ENCODE results near the gene PDE11A. TPM values are rescaled to one million over a fixed set of nuclear protein-coding genes. Genes with fewer than 3 reads are reported as not detected.

The PDE11A gene
- total RNA-seq, 4 donors from 2014 or later, result 0.82 to 16.2 (median 4.3) TPM

DNA sequence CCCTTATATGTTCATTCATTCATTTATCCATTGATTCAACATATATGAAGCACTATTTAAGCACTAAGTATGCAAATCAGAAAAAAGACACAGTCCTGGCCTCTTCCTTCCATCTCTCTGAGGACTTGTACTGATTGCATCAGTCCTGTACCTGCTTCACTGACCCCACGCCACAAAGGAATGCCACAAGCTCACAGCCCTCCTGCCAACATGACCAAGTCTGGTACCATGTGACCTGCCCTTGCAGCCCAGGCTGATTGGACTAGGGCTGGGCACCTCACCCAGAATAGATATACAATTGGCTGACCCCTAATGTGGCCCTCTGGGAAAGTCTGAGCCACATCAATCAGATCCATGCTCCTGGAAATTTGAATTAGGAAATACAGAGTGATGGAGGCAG is 483.4 kb downstream of the PDE11A start:
- Histone ChIP-seq H3K27me3 (no peaks in the 10 kb centered on the region), H3K9me3 (no peaks in the 10 kb centered on the region), H3K4me3 (no peak overlapping the region), H3K4me1 (peaks cover 0 to 3% of the 10 kb centered on the region in 2 donors), H3K27ac (no peak overlapping the region), H3K36me3 (no peaks in the 10 kb centered on the region)
- DNase-seq, result no peak
- TF ChIP-seq, protein P1, sequence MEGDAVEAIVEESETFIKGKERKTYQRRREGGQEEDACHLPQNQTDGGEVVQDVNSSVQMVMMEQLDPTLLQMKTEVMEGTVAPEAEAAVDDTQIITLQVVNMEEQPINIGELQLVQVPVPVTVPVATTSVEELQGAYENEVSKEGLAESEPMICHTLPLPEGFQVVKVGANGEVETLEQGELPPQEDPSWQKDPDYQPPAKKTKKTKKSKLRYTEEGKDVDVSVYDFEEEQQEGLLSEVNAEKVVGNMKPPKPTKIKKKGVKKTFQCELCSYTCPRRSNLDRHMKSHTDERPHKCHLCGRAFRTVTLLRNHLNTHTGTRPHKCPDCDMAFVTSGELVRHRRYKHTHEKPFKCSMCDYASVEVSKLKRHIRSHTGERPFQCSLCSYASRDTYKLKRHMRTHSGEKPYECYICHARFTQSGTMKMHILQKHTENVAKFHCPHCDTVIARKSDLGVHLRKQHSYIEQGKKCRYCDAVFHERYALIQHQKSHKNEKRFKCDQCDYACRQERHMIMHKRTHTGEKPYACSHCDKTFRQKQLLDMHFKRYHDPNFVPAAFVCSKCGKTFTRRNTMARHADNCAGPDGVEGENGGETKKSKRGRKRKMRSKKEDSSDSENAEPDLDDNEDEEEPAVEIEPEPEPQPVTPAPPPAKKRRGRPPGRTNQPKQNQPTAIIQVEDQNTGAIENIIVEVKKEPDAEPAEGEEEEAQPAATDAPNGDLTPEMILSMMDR (IDR thresholded peaks at IDR 0.05 in 4 of 5, conservative IDR thresholded peaks at IDR 0.05 in 1 of 5), result no peak
- no peak for TF ChIP-seq POLR2A (IDR thresholded peaks at IDR 0.05)
- ATAC-seq, result no peak
- in situ Hi-C loops (cut with MboI; ENCODE audit: low sequenced_read_pairs in 4 of 4) (no loop called here), intact Hi-C loops (cut with DNase I; ENCODE audit: low total_unique reads) (no loop called here)

- Histone ChIP-seq H3K4me3 (no peak overlapping the region), H3K27me3 (no peaks in the 10 kb centered on the region), H3K4me1 (peaks cover 0 to 3% of the 10 kb centered on the region in 2 donors), H3K9me3 (no peaks in the 10 kb centered on the region), H3K27ac (no peak overlapping the region), H3K36me3 (no peaks in the 10 kb centered on the region)
- intact Hi-C loops (cut with DNase I; ENCODE audit: low total_unique reads), result no loop called here
- TF ChIP-seq, protein P1 (IDR thresholded peaks at IDR 0.05 in 4 of 5, conservative IDR thresholded peaks at IDR 0.05 in 1 of 5), result no peak
- no peak for TF ChIP-seq POLR2A (IDR thresholded peaks at IDR 0.05)
- ATAC-seq (no peak), DNase-seq (no peak)
- in situ Hi-C loops (cut with MboI; ENCODE audit: low sequenced_read_pairs in 4 of 4), result no loop called here
Measured at GRCh38 chr2:177588671-177589070, 483.9 kb downstream of the PDE11A start.

DNA sequence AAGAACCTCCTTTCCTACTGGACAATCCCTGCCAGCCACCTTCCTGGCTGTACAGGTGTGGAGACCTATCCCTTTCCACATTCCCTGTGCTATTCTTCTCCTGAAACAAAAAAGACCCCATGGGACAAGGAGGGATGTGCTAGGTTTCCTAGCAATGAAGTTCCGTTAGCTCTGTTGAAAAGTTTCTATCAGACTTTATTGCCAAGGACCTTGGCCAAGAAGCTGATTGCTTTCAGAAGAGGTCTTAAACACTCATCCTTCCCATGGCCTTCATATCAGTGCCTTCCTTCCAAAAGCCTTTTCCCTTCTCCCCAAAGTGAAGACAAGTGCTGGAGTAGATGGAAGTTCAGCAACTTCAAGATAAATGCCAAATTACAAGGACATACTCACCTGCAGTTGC is 485.2 kb downstream of the PDE11A start:
- in situ Hi-C loops (cut with MboI; ENCODE audit: low sequenced_read_pairs in 4 of 4) (no loop called here), intact Hi-C loops (cut with DNase I; ENCODE audit: low total_unique reads) (no loop called here)
- Histone ChIP-seq H3K9me3 (no peaks in the 10 kb centered on the region), H3K4me1 (peaks cover 0 to 3% of the 10 kb centered on the region in 2 donors), H3K4me3 (no peak overlapping the region), H3K27me3 (no peaks in the 10 kb centered on the region), H3K27ac (no peak overlapping the region), H3K36me3 (no peaks in the 10 kb centered on the region)
- ATAC-seq, result no peak
- no peak for DNase-seq
- TF ChIP-seq, protein P1 (IDR thresholded peaks at IDR 0.05 in 4 of 5, conservative IDR thresholded peaks at IDR 0.05 in 1 of 5), result no peak

- no peak overlapping the region for H3K4me3 ChIP-seq
- intact Hi-C loops (cut with DNase I; ENCODE audit: low total_unique reads), result no loop called here
- no peaks in the 10 kb centered on the region for H3K9me3 ChIP-seq
- in situ Hi-C loops (cut with MboI; ENCODE audit: low sequenced_read_pairs in 4 of 4), result no loop called here
- DNase-seq (no peak), ATAC-seq (no peak)
- no peak for TF ChIP-seq POLR2A (IDR thresholded peaks at IDR 0.05)
- TF ChIP-seq, protein P1 (IDR thresholded peaks at IDR 0.05 in 4 of 5, conservative IDR thresholded peaks at IDR 0.05 in 1 of 5), result no peak
- H3K4me1 ChIP-seq, result peaks cover 0 to 3% of the 10 kb centered on the region in 2 donors
- no peaks in the 10 kb centered on the region for H3K27me3 ChIP-seq
- no peaks in the 10 kb centered on the region for H3K36me3 ChIP-seq
- H3K27ac ChIP-seq, result no peak overlapping the region
Measured at GRCh38 chr2:177586154-177586553, 486.4 kb downstream of the PDE11A start.

GRCh38 chr2:177585234-177585863 is 487.2 kb downstream of the PDE11A start:
- no peak overlapping the region for H3K27ac ChIP-seq
- H3K36me3 ChIP-seq, result no peaks in the 10 kb centered on the region
- intact Hi-C loops (cut with DNase I; ENCODE audit: low total_unique reads) (no loop called here), in situ Hi-C loops (cut with MboI; ENCODE audit: low sequenced_read_pairs in 4 of 4) (no loop called here)
- no peak for TF ChIP-seq POLR2A (IDR thresholded peaks at IDR 0.05)
- TF ChIP-seq, protein P1 (IDR thresholded peaks at IDR 0.05 in 4 of 5, conservative IDR thresholded peaks at IDR 0.05 in 1 of 5), result no peak
- no peaks in the 10 kb centered on the region for H3K9me3 ChIP-seq
- H3K27me3 ChIP-seq, result no peaks in the 10 kb centered on the region
- DNase-seq (peak in 1 of 2 donors; percentile 19), ATAC-seq (peak in 1 of 2 donors; percentile 49)
- peaks cover 0 to 3% of the 10 kb centered on the region in 2 donors for H3K4me1 ChIP-seq
- H3K4me3 ChIP-seq, result no peak overlapping the region
